Erythroblast (primary cell): Measurements from ENCODE around the gene MYL9.

Experiments used
- DNase-seq, 2 experiments: peaks; one replicate each; lab custom pipeline; 2025; lab: John Stamatoyannopoulos, UW
- GATA1 ChIP-seq: IDR thresholded peaks from 2 replicates; pipeline ENCODE4 v1.6.1; 2011; ENCODE audit warnings: low read depth, mild to moderate bottlenecking, control low read depth, low read length, moderate library complexity
- POLR2A ChIP-seq: IDR thresholded peaks from 2 replicates; pipeline ENCODE4 v1.6.1; 2011; ENCODE audit warnings: mild to moderate bottlenecking, low read length

Gene MYL9

GRCh38 chr20:36538026-36538722 is 3.1 kb upstream of the MYL9 start:
- DNase-seq: no peak
- no peak for TF ChIP-seq GATA1
- no peak for TF ChIP-seq POLR2A

GRCh38 chr20:36540551-36541211 is 638 bp upstream of the MYL9 start:
- DNase-seq: no peak
- no peak for TF ChIP-seq GATA1
- no peak for TF ChIP-seq POLR2A

GRCh38 chr20:36541768-36542488 is 609 bp downstream of the MYL9 start:
- TF ChIP-seq POLR2A: no peak
- no peak for TF ChIP-seq GATA1

GRCh38 chr20:36542516-36543183 is 1.3 kb downstream of the MYL9 start:
- TF ChIP-seq GATA1: no peak
- no peak for TF ChIP-seq POLR2A

More at GRCh38 chr20:36541768-36542488, 609 bp downstream of the MYL9 start:
- no peak for DNase-seq

GRCh38 chr20:36543184-36544133 is 2.1 kb downstream of the MYL9 start:
- DNase-seq: no peak
- TF ChIP-seq GATA1 (no peak), POLR2A (no peak)

More at GRCh38 chr20:36542516-36543183, 1.3 kb downstream of the MYL9 start:
- no peak for DNase-seq

- TF ChIP-seq GATA1 (no peak), POLR2A (no peak)
- DNase-seq: no peak
These were observed 3.1 kb downstream of the MYL9 start for GRCh38 chr20:36544134-36545018.

- DNase-seq: no peak
- no peak for TF ChIP-seq GATA1
- no peak for TF ChIP-seq POLR2A
These were observed 4.9 kb downstream of the MYL9 start for GRCh38 chr20:36546111-36546736.

- DNase-seq: no peak
- TF ChIP-seq POLR2A: no peak
These were observed 6.1 kb downstream of the MYL9 start for GRCh38 chr20:36547186-36548005.

GRCh38 chr20:36548006-36548315 is 6.6 kb downstream of the MYL9 start:
- DNase-seq: no peak
- no peak for TF ChIP-seq GATA1
- no peak for TF ChIP-seq POLR2A

- no peak for TF ChIP-seq POLR2A
- no peak for TF ChIP-seq GATA1
- no peak for DNase-seq
These were observed 7.6 kb downstream of the MYL9 start for GRCh38 chr20:36548704-36549627.

- no peak for DNase-seq
- no peak for TF ChIP-seq GATA1
- no peak for TF ChIP-seq POLR2A
These were observed 8.3 kb downstream of the MYL9 start for GRCh38 chr20:36549628-36549941.
